ENCODE data around the gene CUEDC1.

DNA sequence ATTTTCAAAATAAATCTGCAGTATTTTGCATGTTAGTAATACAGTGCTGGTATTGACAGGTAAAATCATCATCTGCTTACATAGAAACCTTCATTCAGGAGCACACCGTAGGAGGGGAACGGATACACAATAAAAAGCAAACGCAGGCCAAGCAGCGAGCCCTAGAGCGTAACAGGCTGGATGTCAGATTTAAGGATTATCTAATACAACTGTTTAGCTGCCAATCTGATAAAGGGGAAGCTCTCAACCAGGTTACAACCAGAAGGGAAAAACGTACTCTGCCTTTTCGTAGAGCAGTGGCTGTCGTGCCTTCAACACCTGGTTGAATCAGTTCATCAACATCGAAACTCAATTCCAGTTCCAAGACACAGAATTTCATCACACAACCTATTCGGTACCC lies 16.4 kb upstream of the CUEDC1 start:
- TF ChIP-seq EZH2 (optimal IDR thresholded peaks at IDR 0.05; ENCODE audit: low read depth, low read length) = no peak
- TF ChIP-seq, protein P1, sequence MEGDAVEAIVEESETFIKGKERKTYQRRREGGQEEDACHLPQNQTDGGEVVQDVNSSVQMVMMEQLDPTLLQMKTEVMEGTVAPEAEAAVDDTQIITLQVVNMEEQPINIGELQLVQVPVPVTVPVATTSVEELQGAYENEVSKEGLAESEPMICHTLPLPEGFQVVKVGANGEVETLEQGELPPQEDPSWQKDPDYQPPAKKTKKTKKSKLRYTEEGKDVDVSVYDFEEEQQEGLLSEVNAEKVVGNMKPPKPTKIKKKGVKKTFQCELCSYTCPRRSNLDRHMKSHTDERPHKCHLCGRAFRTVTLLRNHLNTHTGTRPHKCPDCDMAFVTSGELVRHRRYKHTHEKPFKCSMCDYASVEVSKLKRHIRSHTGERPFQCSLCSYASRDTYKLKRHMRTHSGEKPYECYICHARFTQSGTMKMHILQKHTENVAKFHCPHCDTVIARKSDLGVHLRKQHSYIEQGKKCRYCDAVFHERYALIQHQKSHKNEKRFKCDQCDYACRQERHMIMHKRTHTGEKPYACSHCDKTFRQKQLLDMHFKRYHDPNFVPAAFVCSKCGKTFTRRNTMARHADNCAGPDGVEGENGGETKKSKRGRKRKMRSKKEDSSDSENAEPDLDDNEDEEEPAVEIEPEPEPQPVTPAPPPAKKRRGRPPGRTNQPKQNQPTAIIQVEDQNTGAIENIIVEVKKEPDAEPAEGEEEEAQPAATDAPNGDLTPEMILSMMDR (IDR thresholded peaks at IDR 0.05; ENCODE audit: low read length) = no peak

All from MM.1S (cell line).